Pancreas (tissue), 10 donors: ENCODE results near the gene MYL7. TPM values are rescaled to one million over a fixed set of nuclear protein-coding genes. Genes with fewer than 3 reads are reported as not detected.
"Not testable (repeated sequence)": the region's sequence is repeated elsewhere in the genome, so short reads cannot be mapped to it uniquely, and the experiment has no call there.

ENCODE experiments used
- ATAC-seq, 4 donors: fragments of 200-7000 bp; cut with Tn5 transposase; one replicate each; pipeline versions ENCODE4 v1.8.0 to v1.9.1; 2020; ENCODE audit warnings: mild to moderate bottlenecking in 4 of 4, moderate library complexity in 4 of 4
- DNase-seq, 6 donors: peaks; one replicate each; pipeline ENCODE4 v3.0.0-alpha.2; 2020
- FAIRE-seq: peaks from 2 replicates; lab custom pipeline; 2012; peaks lifted over from hg19 to GRCh38; lab: Jason Lieb, UNC
- H3K27ac ChIP-seq, 4 donors: fragments of 200-600 bp; sonication (generic); 1 replicate in 3 of 4; 2 replicates in 1 of 4; pipeline versions ENCODE4 v1.5.0 to v1.8.0; 2020
- H3K27me3 ChIP-seq, 4 donors: fragments of 200-600 bp; one replicate each; pipeline ENCODE4 v1.8.0; 2021
- H3K36me3 ChIP-seq, 3 donors: fragments of 200-600 bp; sonication (generic) in 1 of 3; one replicate each; pipeline versions ENCODE4 v1.5.0 to v1.8.0; 2020 to 2021
- H3K4me1 ChIP-seq, 3 donors: fragments of 200-600 bp; one replicate each; pipeline ENCODE4 v1.8.0; 2021
- H3K4me3 ChIP-seq, 4 donors: fragments of 200-600 bp; sonication (generic) in 2 of 4; one replicate each; pipeline versions ENCODE4 v1.5.0 to v1.8.0; 2020 to 2021
- H3K9me3 ChIP-seq, 4 donors: fragments of 200-600 bp; one replicate each; pipeline ENCODE4 v1.8.0; 2021
- WGBS, 2 donors: extraction: QIAGEN DNeasy Blood & Tissue Kit; methylation state at CpG; one replicate each; pipeline ENCODE4 v1.1.7; 2013; 5-methylcytosine and 5-hydroxymethylcytosine counted together
- intact Hi-C, 3 donors: fragments of 100-400 bp; cut with DNase I; formaldehyde crosslinking; loops; one replicate each; pipeline versions ENCODE4 v1.11.1 to v1.14.2; 2022
- polyA plus RNA-seq, 2 donors: library from polyadenylated mRNA; stranded (reverse); fragments of 200-250 nt; gene quantifications; one replicate each; pipeline ENCODE4 v1.2.3, GENCODE V29; 2013
- total RNA-seq, 6 donors: library from RNA; stranded (reverse); fragmentation: NEBNext Ultra II Directional in 4 of 6; extraction: Animal tissue kit (Norgen Biotek cat#: 25700) in 4 of 6; gene quantifications; one replicate each; pipeline versions ENCODE4 v1.2.1 to v1.2.4, GENCODE V29; 2021 to 2023
- TF ChIP-seq, protein P1 (sequence below), 4 donors: fragments of 200-600 bp; sonication (generic) in 3 of 4; IDR thresholded peaks; one replicate each; pipeline versions ENCODE4 v1.5.0 to v1.8.0; 2021; ENCODE audit warnings: antibody characterized with exemption in 4 of 4
- donor health status: healthy with polysubstance abuse.
- donor health status: DM: no; HTN: no; CAD: no; lungs with moderate emphysema.
- donor health status: DM: no; HTN: no; CAD: no.
- donor health status: control.
- donor health status: control.
- donor health status: Bipolar disorder and iron deficiency.
- donor health status: DM: yes; HTN: yes; CAD: no.
- donor health status: DM: no; HTN: no; CAD: no.
- donor health status: DM: no; HTN: no; CAD: no.
- donor health status: DM: yes; HTN: yes; CAD: no.

Gene MYL7
- total and polyA plus RNA-seq, 8 donors = 0.94 to 2.3 (median 1.9) TPM; not detected in 5

- Histone ChIP-seq H3K27me3 (no peaks in the 10 kb centered on the region), H3K36me3 (no peaks in the 10 kb centered on the region), H3K4me3 (no peak overlapping the region), H3K27ac (no peak overlapping the region), H3K9me3 (no peaks in the 10 kb centered on the region), H3K4me1 (no peaks in the 10 kb centered on the region)
- FAIRE-seq = no peak
- DNase-seq = no peak
- TF ChIP-seq, protein P1, sequence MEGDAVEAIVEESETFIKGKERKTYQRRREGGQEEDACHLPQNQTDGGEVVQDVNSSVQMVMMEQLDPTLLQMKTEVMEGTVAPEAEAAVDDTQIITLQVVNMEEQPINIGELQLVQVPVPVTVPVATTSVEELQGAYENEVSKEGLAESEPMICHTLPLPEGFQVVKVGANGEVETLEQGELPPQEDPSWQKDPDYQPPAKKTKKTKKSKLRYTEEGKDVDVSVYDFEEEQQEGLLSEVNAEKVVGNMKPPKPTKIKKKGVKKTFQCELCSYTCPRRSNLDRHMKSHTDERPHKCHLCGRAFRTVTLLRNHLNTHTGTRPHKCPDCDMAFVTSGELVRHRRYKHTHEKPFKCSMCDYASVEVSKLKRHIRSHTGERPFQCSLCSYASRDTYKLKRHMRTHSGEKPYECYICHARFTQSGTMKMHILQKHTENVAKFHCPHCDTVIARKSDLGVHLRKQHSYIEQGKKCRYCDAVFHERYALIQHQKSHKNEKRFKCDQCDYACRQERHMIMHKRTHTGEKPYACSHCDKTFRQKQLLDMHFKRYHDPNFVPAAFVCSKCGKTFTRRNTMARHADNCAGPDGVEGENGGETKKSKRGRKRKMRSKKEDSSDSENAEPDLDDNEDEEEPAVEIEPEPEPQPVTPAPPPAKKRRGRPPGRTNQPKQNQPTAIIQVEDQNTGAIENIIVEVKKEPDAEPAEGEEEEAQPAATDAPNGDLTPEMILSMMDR (IDR thresholded peaks at IDR 0.05) = no peak
- ATAC-seq = no peak
- intact Hi-C loops = no loop called here
- 67 to 68% methylated on average over 7 of the region's 7 CpGs for WGBS, 2 donors
Observed at GRCh38 chr7:44176486-44176885, 35.4 kb upstream of the MYL7 start.

DNA sequence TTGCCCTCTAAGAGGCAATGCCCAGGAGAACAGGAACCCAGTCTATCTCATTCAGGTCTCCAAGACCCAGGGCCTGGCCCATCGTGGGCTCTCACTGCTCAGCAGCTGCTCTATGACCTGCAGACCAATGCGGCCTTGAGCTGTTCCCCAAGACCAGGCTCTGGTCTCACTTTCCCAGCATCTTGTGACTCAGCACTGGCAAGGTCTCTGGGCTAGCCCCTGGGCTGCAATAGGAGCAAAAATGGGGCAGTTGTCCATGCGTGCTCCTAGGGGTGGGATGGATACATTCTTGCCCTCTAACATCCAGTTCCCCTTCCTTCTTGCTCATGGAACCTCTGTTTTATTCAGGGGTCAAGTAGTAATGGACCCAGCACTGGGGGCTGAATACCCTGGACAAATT lies 34.6 kb upstream of the MYL7 start:
- intact Hi-C loops = no loop called here
- H3K36me3 ChIP-seq = no peaks in the 10 kb centered on the region
- no peak for ATAC-seq
- TF ChIP-seq, protein P1 (IDR thresholded peaks at IDR 0.05) = no peak
- no peak overlapping the region for H3K27ac ChIP-seq
- WGBS, 2 donors = 63 to 64% methylated on average over 3 of the region's 3 CpGs
- no peaks in the 10 kb centered on the region for H3K27me3 ChIP-seq
- H3K4me3 ChIP-seq = no peak overlapping the region
- FAIRE-seq = no peak
- no peaks in the 10 kb centered on the region for H3K9me3 ChIP-seq
- no peak for DNase-seq
- no peaks in the 10 kb centered on the region for H3K4me1 ChIP-seq

DNA sequence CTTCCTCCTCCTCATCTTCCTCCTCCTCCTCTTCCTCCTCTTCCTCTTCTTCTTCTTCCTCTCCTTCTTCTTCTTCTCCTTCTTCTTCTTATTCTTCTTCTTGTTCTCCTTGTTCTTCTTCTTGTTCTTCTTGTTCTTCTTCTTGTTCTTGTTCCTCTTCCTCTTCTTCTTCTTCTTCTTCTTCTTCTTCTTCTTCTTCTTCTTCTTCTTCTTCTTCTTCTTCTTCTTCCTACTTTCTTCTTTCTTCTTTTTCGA lies 33.5 kb upstream of the MYL7 start:
- ATAC-seq, H3K27me3 ChIP-seq, H3K9me3 ChIP-seq, H3K27ac ChIP-seq, DNase-seq, H3K36me3 ChIP-seq, FAIRE-seq, H3K4me3 ChIP-seq, H3K4me1 ChIP-seq, intact Hi-C loops: not testable (repeated sequence)
- WGBS, 2 donors = 38 to 39% methylated on average over 1 of the region's 1 CpG

DNA sequence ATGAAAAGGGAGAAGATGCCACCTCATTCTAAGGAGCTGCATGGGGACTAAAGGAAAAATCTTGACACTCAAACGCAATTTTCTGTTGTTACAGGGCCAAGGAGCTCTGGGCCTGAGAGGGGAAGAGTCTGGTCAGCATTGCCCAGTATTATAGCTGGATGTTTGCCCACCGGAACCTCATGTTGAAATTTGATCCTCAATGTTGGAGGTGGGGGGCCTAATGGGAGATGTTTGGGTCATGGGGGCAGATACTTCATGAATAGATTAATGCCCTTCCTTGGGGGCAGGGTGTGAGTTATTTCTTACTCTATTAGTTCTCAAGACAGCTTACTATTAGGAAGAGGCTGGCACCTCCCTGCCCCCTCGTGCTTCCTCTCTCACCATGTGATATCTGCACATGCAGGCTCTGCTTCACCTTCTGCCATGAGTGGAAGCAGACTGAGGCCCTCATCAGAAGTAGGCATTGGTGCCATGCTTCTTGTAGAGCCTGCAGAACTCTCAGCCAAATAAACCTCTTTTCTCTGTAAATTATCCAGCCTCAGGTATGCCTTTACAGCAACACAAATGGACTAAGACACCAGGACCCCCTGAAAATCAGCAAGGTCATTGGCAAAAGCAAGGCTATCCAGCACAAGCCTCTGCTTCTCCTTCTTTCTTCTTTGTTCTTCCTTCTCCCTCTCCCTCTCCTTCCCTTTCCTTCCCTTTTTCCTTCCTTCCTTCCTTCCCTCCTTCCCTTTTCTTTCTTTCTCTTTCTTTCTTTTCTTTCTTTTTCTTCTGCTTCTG lies 33.0 kb upstream of the MYL7 start:
- intact Hi-C loops = no loop called here
- Histone ChIP-seq H3K9me3 (no peaks in the 10 kb centered on the region), H3K36me3 (no peaks in the 10 kb centered on the region), H3K4me1 (no peaks in the 10 kb centered on the region), H3K27me3 (no peaks in the 10 kb centered on the region), H3K27ac (no peak overlapping the region), H3K4me3 (no peak overlapping the region)
- FAIRE-seq = no peak
- WGBS, 2 donors = 52 to 62% methylated on average over 3 of the region's 3 CpGs
- DNase-seq = no peak
- no peak for ATAC-seq
- TF ChIP-seq, protein P1 (IDR thresholded peaks at IDR 0.05) = no peak

DNA sequence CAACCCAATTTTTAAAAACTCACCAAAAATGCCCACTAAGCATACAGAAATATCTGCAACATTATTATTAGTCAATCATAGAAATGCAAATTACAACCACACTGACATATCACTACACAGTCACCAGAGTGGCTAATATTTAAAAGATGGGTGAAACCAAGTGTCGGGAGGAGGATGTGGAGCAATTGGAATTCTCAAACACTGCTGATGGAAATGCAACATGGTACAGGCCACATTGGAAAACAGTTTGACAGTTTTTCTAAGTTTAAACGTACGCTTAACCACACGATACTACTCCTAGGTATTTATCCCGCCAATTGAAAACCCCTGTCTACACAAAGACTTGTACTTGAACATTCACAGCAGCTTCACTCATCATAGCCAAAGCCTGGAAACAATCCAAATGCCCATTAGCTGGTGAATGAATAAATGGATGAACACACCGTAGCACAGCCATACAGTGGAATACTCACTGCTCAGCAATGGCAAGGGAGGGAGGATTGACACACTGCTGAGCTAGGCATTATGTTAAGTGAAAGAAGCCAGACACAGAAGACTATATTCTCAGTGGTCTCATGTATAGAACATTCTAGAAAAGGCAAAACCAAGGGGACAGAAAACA lies 31.8 kb upstream of the MYL7 start:
- Histone ChIP-seq H3K27me3 (no peaks in the 10 kb centered on the region), H3K27ac (no peak overlapping the region), H3K4me1 (no peaks in the 10 kb centered on the region), H3K36me3 (no peaks in the 10 kb centered on the region), H3K9me3 (no peaks in the 10 kb centered on the region), H3K4me3 (no peak overlapping the region)
- intact Hi-C loops = no loop called here
- ATAC-seq (peak in 2 of 4 donors; percentile 67 to 73), FAIRE-seq (no peak), DNase-seq (no peak)
- 70 to 71% methylated on average over 6 of the region's 6 CpGs for WGBS, 2 donors
- TF ChIP-seq, protein P1 (IDR thresholded peaks at IDR 0.05) = no peak
